ENCODE measurements around the gene NFAT5.

The NFAT5 gene

GRCh38 chr16:69721441-69721957, 155.7 kb downstream of the NFAT5 start:
- H3K9ac ChIP-seq: no peak overlapping the region
- H3K27me3 ChIP-seq (ENCODE audit: control insufficient read depth, insufficient read depth, low read length): no peaks in the 10 kb centered on the region
- H3K4me1 ChIP-seq: no peaks in the 10 kb centered on the region
- H3K36me3 ChIP-seq (ENCODE audit: control insufficient read depth, insufficient read depth, low read length): no peaks in the 10 kb centered on the region
- no peak overlapping the region for H3K27ac ChIP-seq
- no peak overlapping the region for H3K4me3 ChIP-seq (ENCODE audit: low read depth, low read length)
- no peak overlapping the region for H3K4me2 ChIP-seq (ENCODE audit: low read length)
- H3K9me3 ChIP-seq (ENCODE audit: control insufficient read depth, low read length): no peaks in the 10 kb centered on the region
- no peak for TF ChIP-seq CTCF (IDR thresholded peaks at IDR 0.05)
- H3K79me2 ChIP-seq: no peaks in the 10 kb centered on the region
- no peak overlapping the region for H2AFZ ChIP-seq

GRCh38 chr16:69724414-69724873, 158.7 kb downstream of the NFAT5 start:
- H2AFZ ChIP-seq: no peak overlapping the region
- no peak overlapping the region for H3K4me2 ChIP-seq (ENCODE audit: low read length)
- H3K36me3 ChIP-seq (ENCODE audit: control insufficient read depth, insufficient read depth, low read length): no peaks in the 10 kb centered on the region
- no peaks in the 10 kb centered on the region for H3K79me2 ChIP-seq
- H3K9me3 ChIP-seq (ENCODE audit: control insufficient read depth, low read length): no peaks in the 10 kb centered on the region
- no peak overlapping the region for H3K27ac ChIP-seq
- no peak overlapping the region for H3K4me3 ChIP-seq (ENCODE audit: low read depth, low read length)
- peaks cover 6% of the 10 kb centered on the region for H3K4me1 ChIP-seq
- no peak overlapping the region for H3K9ac ChIP-seq
- TF ChIP-seq CTCF (IDR thresholded peaks at IDR 0.05): no peak
- H3K27me3 ChIP-seq (ENCODE audit: control insufficient read depth, insufficient read depth, low read length): no peaks in the 10 kb centered on the region

- no peaks in the 10 kb centered on the region for H3K9me3 ChIP-seq (ENCODE audit: control insufficient read depth, low read length)
- H3K36me3 ChIP-seq (ENCODE audit: control insufficient read depth, insufficient read depth, low read length): no peaks in the 10 kb centered on the region
- H3K9ac ChIP-seq: no peak overlapping the region
- H3K4me3 ChIP-seq (ENCODE audit: low read depth, low read length): no peak overlapping the region
- no peak for TF ChIP-seq CTCF (IDR thresholded peaks at IDR 0.05)
- no peaks in the 10 kb centered on the region for H3K79me2 ChIP-seq
- no peak overlapping the region for H3K4me2 ChIP-seq (ENCODE audit: low read length)
- no peaks in the 10 kb centered on the region for H3K27me3 ChIP-seq (ENCODE audit: control insufficient read depth, insufficient read depth, low read length)
- peaks cover 6% of the 10 kb centered on the region for H3K4me1 ChIP-seq
- H2AFZ ChIP-seq: no peak overlapping the region
- H3K27ac ChIP-seq: no peak overlapping the region
Measured at GRCh38 chr16:69724981-69725479, 159.3 kb downstream of the NFAT5 start.

GRCh38 chr16:69725480-69726312, 159.9 kb downstream of the NFAT5 start:
- Histone ChIP-seq H3K9me3 (ENCODE audit: control insufficient read depth, low read length) (no peaks in the 10 kb centered on the region), H3K27me3 (ENCODE audit: control insufficient read depth, insufficient read depth, low read length) (no peaks in the 10 kb centered on the region), H3K4me2 (ENCODE audit: low read length) (peak overlapping the region; percentile 71), H3K36me3 (ENCODE audit: control insufficient read depth, insufficient read depth, low read length) (no peaks in the 10 kb centered on the region), H3K79me2 (no peaks in the 10 kb centered on the region), H3K27ac (no peak overlapping the region), H3K9ac (no peak overlapping the region), H3K4me3 (ENCODE audit: low read depth, low read length) (peak overlapping the region; percentile 62), H2AFZ (peak overlapping the region; percentile 81), H3K4me1 (peaks cover 6% of the 10 kb centered on the region)
- no peak for TF ChIP-seq CTCF (IDR thresholded peaks at IDR 0.05)
